Hepatocyte (in vitro differentiated cells): ENCODE results near the gene DPP9.

Experiments used
- EZH2 ChIP-seq: fragments of 200-600 bp; sonication (generic); IDR thresholded peaks from 2 replicates; pipeline ENCODE4 v1.6.1; 2016; ENCODE audit warnings: antibody characterized with exemption, mild to moderate bottlenecking, borderline replicate concordance
- TF ChIP-seq, protein P1 (sequence below): fragments of 200-600 bp; sonication (generic); IDR thresholded peaks from 2 replicates; pipeline ENCODE4 v1.5.1; 2016; ENCODE audit warnings: antibody characterized with exemption, mild to moderate bottlenecking; ENCODE audit not compliant: poor library complexity

DNA sequence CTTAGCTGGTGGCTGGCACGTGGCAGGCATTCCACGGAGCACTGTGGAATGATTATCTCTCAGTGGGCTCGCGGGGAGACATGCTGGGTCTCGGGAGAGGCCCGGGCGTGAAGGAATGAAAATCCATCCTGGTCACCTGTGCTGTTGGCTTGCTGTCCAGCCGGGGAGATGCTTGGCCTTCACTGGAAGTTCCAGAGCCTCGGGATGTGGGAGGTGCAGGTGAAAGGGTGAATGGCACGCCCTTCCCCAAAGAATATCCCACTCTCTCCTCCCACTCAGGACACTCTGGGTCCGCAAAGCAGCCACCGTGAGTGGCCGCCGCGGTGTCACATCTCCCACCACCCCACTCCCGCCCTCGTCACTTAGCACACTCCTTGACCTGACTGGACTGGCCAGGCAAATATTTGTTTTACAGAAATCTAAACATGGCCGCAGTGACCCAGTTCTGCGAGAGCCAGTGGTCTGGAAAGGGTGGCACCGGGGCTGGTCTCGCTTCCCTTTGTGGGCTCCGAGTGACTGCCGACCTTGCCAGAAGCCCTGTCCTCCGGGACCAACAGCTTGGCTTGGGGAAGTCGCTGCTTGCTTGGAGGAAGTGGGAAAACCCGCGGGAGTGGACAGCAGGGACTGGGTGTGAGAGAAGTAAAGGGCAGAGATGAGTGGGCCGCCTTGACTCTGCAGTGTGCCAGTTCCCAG, 8.0 kb downstream of the DPP9 start:
- TF ChIP-seq, protein P1, sequence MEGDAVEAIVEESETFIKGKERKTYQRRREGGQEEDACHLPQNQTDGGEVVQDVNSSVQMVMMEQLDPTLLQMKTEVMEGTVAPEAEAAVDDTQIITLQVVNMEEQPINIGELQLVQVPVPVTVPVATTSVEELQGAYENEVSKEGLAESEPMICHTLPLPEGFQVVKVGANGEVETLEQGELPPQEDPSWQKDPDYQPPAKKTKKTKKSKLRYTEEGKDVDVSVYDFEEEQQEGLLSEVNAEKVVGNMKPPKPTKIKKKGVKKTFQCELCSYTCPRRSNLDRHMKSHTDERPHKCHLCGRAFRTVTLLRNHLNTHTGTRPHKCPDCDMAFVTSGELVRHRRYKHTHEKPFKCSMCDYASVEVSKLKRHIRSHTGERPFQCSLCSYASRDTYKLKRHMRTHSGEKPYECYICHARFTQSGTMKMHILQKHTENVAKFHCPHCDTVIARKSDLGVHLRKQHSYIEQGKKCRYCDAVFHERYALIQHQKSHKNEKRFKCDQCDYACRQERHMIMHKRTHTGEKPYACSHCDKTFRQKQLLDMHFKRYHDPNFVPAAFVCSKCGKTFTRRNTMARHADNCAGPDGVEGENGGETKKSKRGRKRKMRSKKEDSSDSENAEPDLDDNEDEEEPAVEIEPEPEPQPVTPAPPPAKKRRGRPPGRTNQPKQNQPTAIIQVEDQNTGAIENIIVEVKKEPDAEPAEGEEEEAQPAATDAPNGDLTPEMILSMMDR, result no peak
- no peak for TF ChIP-seq EZH2
